Activated T-cell treated with anti-CD3 and anti-CD28 coated beads, Interleukin-2, amount 50 U/mL, for 1 hour (primary cell): ENCODE results near the gene NPPC.
"Not testable (repeated sequence)": the region's sequence is repeated elsewhere in the genome, so short reads cannot be mapped to it uniquely, and the experiment has no call there.

Experiments
- DNase-seq: peaks from one replicate; pipeline ENCODE4 v3.0.0-alpha.2; 2020

Gene NPPC

GRCh38 chr2:231883468-231883881, 42.7 kb downstream of the NPPC start:
- DNase-seq: no peak

- no peak for DNase-seq
Observed at GRCh38 chr2:231882646-231883045, 43.5 kb downstream of the NPPC start.

GRCh38 chr2:231880371-231880770, 45.8 kb downstream of the NPPC start:
- DNase-seq: not testable (repeated sequence)

DNA sequence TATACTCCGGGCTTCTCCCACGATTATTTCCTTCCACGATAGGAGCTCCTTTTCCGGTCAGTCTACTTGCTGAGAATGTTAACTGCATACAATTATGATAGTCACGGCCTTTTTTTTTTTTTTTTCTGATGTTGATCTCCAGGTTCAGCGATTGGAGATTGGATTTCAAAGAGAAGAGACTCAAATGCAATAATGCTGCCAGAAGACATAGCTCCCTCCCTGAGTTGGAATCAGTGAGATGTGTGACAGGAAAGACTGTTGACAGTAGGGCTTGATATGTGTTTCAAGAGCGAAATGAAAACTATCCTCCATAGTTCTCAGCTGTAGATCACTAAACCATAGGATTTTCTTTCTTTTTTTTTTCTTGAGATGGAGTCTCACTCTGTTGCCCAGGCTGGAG, 47.0 kb downstream of the NPPC start:
- DNase-seq: no peak

- DNase-seq: no peak
Observed at GRCh38 chr2:231877533-231878456, 48.4 kb downstream of the NPPC start.

DNA sequence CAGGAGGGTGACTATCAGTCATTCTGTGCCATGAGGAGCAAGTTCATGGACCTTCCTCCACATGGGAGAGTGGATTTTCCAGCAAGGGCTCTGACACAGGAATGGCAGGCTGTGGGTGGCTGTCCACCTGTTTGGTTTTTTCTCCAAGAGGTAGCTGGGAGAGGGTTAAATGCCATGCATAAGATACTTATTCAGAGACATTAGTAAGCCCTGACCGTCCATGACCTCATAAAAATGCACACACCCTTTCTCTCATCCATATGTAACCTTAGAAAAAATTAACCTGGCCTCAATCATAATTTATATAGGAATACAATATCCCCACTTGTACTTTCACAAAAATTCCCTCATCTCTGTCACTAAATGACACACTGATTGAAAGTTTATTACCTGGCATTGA, 51.3 kb downstream of the NPPC start:
- no peak for DNase-seq
